ENCODE data around the gene PLOD1. TPM values are rescaled to one million over a fixed set of nuclear protein-coding genes. Genes with fewer than 3 reads are reported as not detected.

PLOD1 gene
- total and polyA plus RNA-seq, 10 of the 15 experiments (the other 5 are each of a cell fraction or from before 2014, with no cell fraction given), result 10.6 to 42.6 (median 29.3) TPM

- FAIRE-seq (no peak), DNase-seq (ENCODE audit: low read depth, low spot score) (no peak), ATAC-seq (no peak)
- RAD21 ChIA-PET (ENCODE audit: unreplicated experiment), result interaction anchor here (0.7 to 1.0 kb wide), 2 partner anchors 11 to 84 kb away, joined by 3 read pairs; no protein-coding TSS in a partner anchor
- H3K27me3 ChIP-seq (replicated peaks in 1 of 2; ENCODE audit: control insufficient read depth in 2 of 2, insufficient read depth in 2 of 2, low read length in 1 of 2), result no peaks in the 10 kb centered on the region; a peak in 1 of 4 replicates
- no peak overlapping the region for H2AFZ ChIP-seq (ENCODE audit: control insufficient read depth, low read depth, low read length)
- TF ChIP-seq ATF7 (IDR thresholded peaks at IDR 0.05; ENCODE audit: low read depth) (no peak), HDAC6 (IDR thresholded peaks at IDR 0.05; ENCODE audit: unreplicated experiment) (no peak), CBFB (IDR thresholded peaks at IDR 0.05; ENCODE audit: low read depth) (no peak)
- CTCF ChIA-PET, result interaction anchor here (1.3 kb wide), 1 partner anchor 80 kb away, joined by 3 read pairs; no protein-coding TSS in a partner anchor
- no peaks in the 10 kb centered on the region for H3K79me2 ChIP-seq (ENCODE audit: control insufficient read depth, insufficient read depth, low read length)
- intact Hi-C loops (cut with micrococcal nuclease; ENCODE audit: unreplicated experiment), result no loop called here
- no peak overlapping the region for H3K4me2 ChIP-seq (ENCODE audit: control insufficient read depth, insufficient read depth)
- WGBS (ENCODE audit: insufficient coverage, insufficient replicate concordance, low lambda C conversion rate, missing lambda C conversion rate), result 33% methylated on average over 7 of the region's 7 CpGs
- H3K9me3 ChIP-seq (replicated peaks; ENCODE audit: control insufficient read depth, insufficient read depth, low read length), result no peaks in the 10 kb centered on the region
- no peak overlapping the region for H3K9ac ChIP-seq (ENCODE audit: control insufficient read depth, insufficient read depth, low read length)
- in situ Hi-C loops (cut with MboI), result no loop called here
- POLR2A ChIA-PET, result no interaction called here
- H3K27ac ChIP-seq (ENCODE audit: control insufficient read depth, insufficient read depth), result no peak overlapping the region
- no peaks in the 10 kb centered on the region for H4K20me1 ChIP-seq (ENCODE audit: control insufficient read depth, insufficient read depth)
- H3K4me3 ChIP-seq, result no peak overlapping the region
- SMC1A ChIA-PET (ENCODE audit: uncharacterized antibody, unreplicated experiment), result no interaction called here
- no peaks in the 10 kb centered on the region for H3K36me3 ChIP-seq (ENCODE audit: control insufficient read depth in 2 of 2, insufficient read depth in 2 of 2, low read length in 1 of 2)
- H3K4me1 ChIP-seq (ENCODE audit: control insufficient read depth, insufficient read depth, low read length), result no peaks in the 10 kb centered on the region
- no TSS peak for BruUV-seq (replicated peaks)
Measured at GRCh38 chr1:11887666-11888007, 46.9 kb upstream of the PLOD1 start.

GRCh38 chr1:11888206-11888876, 46.2 kb upstream of the PLOD1 start:
- DNase-seq (ENCODE audit: low read depth, low spot score), result no peak
- no peak overlapping the region for H3K9ac ChIP-seq (ENCODE audit: control insufficient read depth, insufficient read depth, low read length)
- H3K27me3 ChIP-seq (replicated peaks in 1 of 2; ENCODE audit: control insufficient read depth in 2 of 2, insufficient read depth in 2 of 2, low read length in 1 of 2), result no peaks in the 10 kb centered on the region; a peak in 1 of 4 replicates
- intact Hi-C loops (cut with micrococcal nuclease; ENCODE audit: unreplicated experiment), result no loop called here
- RAD21 ChIA-PET (ENCODE audit: unreplicated experiment), result no interaction called here
- no peak overlapping the region for H2AFZ ChIP-seq (ENCODE audit: control insufficient read depth, low read depth, low read length)
- BruUV-seq (replicated peaks), result no TSS peak
- H3K9me3 ChIP-seq (replicated peaks; ENCODE audit: control insufficient read depth, insufficient read depth, low read length), result no peaks in the 10 kb centered on the region
- WGBS (ENCODE audit: insufficient coverage, insufficient replicate concordance, low lambda C conversion rate, missing lambda C conversion rate), result 50% methylated on average over 15 of the region's 15 CpGs
- FAIRE-seq, result no peak
- TF ChIP-seq ASH2L (IDR thresholded peaks at IDR 0.05; ENCODE audit: borderline replicate concordance, low read depth), result no peak
- no peak for TF ChIP-seq NKRF (conservative IDR thresholded peaks at IDR 0.05)
- TF ChIP-seq BCL11A (IDR thresholded peaks at IDR 0.05; ENCODE audit: low read depth, low read length), result no peak
- no peak for TF ChIP-seq ATF7 (IDR thresholded peaks at IDR 0.05; ENCODE audit: low read depth)
- CTCF ChIA-PET, result interaction anchor here (1.3 kb wide), 1 partner anchor 79 kb away, joined by 3 read pairs; no protein-coding TSS in a partner anchor
- POLR2A ChIA-PET, result no interaction called here
- H3K27ac ChIP-seq (ENCODE audit: control insufficient read depth, insufficient read depth), result no peak overlapping the region
- no peaks in the 10 kb centered on the region for H4K20me1 ChIP-seq (ENCODE audit: control insufficient read depth, insufficient read depth)
- H3K4me1 ChIP-seq (ENCODE audit: control insufficient read depth, insufficient read depth, low read length), result no peaks in the 10 kb centered on the region
- no peaks in the 10 kb centered on the region for H3K36me3 ChIP-seq (ENCODE audit: control insufficient read depth in 2 of 2, insufficient read depth in 2 of 2, low read length in 1 of 2)
- no peak overlapping the region for H3K4me3 ChIP-seq
- SMC1A ChIA-PET (ENCODE audit: uncharacterized antibody, unreplicated experiment), result no interaction called here
- no peaks in the 10 kb centered on the region for H3K79me2 ChIP-seq (ENCODE audit: control insufficient read depth, insufficient read depth, low read length)
- in situ Hi-C loops (cut with MboI), result no loop called here
- ATAC-seq, result no peak
- H3K4me2 ChIP-seq (ENCODE audit: control insufficient read depth, insufficient read depth), result no peak overlapping the region

Data from GM12878 (cell line).